Kidney (tissue), 14 donors: ENCODE results near the gene MAGI1. TPM values are rescaled to one million over a fixed set of nuclear protein-coding genes. Genes with fewer than 3 reads are reported as not detected.

Experiments used
- DNase-seq, 5 donors: peaks; one replicate each; pipeline ENCODE4 v3.0.0-alpha.2; 2013 to 2020
- FAIRE-seq: peaks from 2 replicates; lab custom pipeline; 2012; peaks lifted over from hg19 to GRCh38; lab: Jason Lieb, UNC
- H3K27ac ChIP-seq, 2 donors: one replicate each; pipeline ENCODE4 v1.7.0; 2013; ENCODE audit warnings: low read depth in 2 of 2, low read length in 2 of 2, inconsistent platforms in 1 of 2
- H3K27me3 ChIP-seq: one replicate; pipeline ENCODE4 v1.7.1; 2013; ENCODE audit warnings: low read length, inconsistent platforms; ENCODE audit not compliant: control insufficient read depth, insufficient read depth
- H3K36me3 ChIP-seq, 3 donors: one replicate each; pipeline versions ENCODE4 v1.7.0 to v1.7.1; 2013; ENCODE audit warnings: low read length in 3 of 3, control low read depth in 1 of 3, inconsistent platforms in 1 of 3; ENCODE audit not compliant: insufficient read depth in 3 of 3, control insufficient read depth in 2 of 3
- H3K4me1 ChIP-seq, 3 donors: one replicate each; pipeline versions ENCODE4 v1.7.0 to v1.7.1; 2013; ENCODE audit warnings: low read length in 3 of 3, inconsistent platforms in 1 of 3, low read depth in 1 of 3; ENCODE audit not compliant: control insufficient read depth in 2 of 3, insufficient read depth in 2 of 3
- H3K4me3 ChIP-seq, 3 donors: one replicate each; pipeline versions ENCODE4 v1.7.0 to v1.8.1; 2013; ENCODE audit warnings: low read length in 3 of 3, control low read depth in 1 of 3, inconsistent platforms in 1 of 3
- H3K9ac ChIP-seq, 3 donors: one replicate each; pipeline versions ENCODE4 v1.7.0 to v1.7.1; 2013; ENCODE audit warnings: low read length in 3 of 3, control low read depth in 1 of 3, inconsistent platforms in 1 of 3
- H3K9me3 ChIP-seq, 3 donors: one replicate each; pipeline versions ENCODE4 v1.7.0 to v1.7.1; 2013; ENCODE audit warnings: low read length in 3 of 3, control low read depth in 1 of 3, inconsistent platforms in 1 of 3; ENCODE audit not compliant: control insufficient read depth in 2 of 3, insufficient read depth in 1 of 3
- intact Hi-C: fragments of 100-400 bp; cut with DNase I; formaldehyde crosslinking; loops from one replicate; pipeline ENCODE4 v1.11.1; 2022
- polyA plus RNA-seq: library from polyadenylated mRNA; stranded (reverse); fragments of 350-450 nt; fragmentation: Illumina TruSeq; extraction: RNeasy Lipid Tissue Mini Kit (QIAGEN cat#74804); gene quantifications from one replicate; pipeline ENCODE4 v1.2.3, GENCODE V29; 2014; ENCODE audit warnings: low read depth, low replicate concordance; ENCODE audit not compliant: insufficient read depth
- total RNA-seq: library from RNA; stranded (reverse); fragmentation: NEBNext Ultra II Directional; extraction: Animal tissue kit (Norgen Biotek cat#: 25700); gene quantifications from one replicate; pipeline ENCODE4 v1.2.1, GENCODE V29; 2021
- TF ChIP-seq, protein P1 (sequence below): IDR thresholded peaks from 3 replicates; pipeline ENCODE4 v1.5.1; 2012; ENCODE audit warnings: mild to moderate bottlenecking, moderate library complexity, borderline replicate concordance; ENCODE audit not compliant: insufficient read depth; ENCODE audit errors: extremely low read depth
- donor health status: control.
- donor health status: control.
- donor health status: control.
- donor health status: control.
- donor health status: control.
- donor health status: DM: yes; HTN: yes; CAD: no.
- donor health status: Normal renal cell carcinoma (clear cell type).

MAGI1 gene
- total and polyA plus RNA-seq, 2 donors from 2014 or later: 8.2 to 42.8 TPM

DNA sequence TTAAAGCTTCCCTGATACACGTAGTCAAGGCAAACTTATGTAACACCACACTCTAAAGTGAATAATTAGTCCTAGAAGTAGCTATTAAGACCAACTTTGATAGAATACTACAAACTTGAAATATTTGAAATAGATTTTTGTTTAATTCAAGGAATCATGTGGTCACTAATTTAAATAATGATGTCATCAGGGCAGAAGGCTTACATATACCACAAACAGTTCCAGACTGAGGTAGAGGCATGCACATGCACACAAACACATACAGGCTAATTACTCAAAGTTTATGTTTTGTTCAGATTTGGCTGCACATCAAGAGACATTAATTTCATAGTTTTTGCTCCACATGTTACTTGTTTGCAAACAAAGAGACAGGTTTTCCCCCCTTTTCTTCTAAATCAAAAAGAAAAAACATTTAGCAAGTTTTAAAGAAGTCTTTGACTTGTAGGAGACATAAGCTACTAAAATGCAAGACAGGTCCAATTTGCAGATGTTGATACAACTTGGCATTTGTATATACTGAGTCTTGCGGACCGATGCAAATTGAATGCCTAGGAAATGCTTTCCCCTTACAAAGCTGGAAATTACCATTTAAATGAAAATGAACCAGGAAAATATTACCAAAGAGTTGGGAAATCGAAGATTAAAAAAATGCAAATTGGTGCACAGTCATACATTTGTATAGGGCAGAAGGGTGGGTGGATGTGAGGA lies 594.8 kb downstream of the MAGI1 start:
- no peak for FAIRE-seq
- intact Hi-C loops: no loop called here
- H3K4me3 ChIP-seq: no peak overlapping the region

DNA sequence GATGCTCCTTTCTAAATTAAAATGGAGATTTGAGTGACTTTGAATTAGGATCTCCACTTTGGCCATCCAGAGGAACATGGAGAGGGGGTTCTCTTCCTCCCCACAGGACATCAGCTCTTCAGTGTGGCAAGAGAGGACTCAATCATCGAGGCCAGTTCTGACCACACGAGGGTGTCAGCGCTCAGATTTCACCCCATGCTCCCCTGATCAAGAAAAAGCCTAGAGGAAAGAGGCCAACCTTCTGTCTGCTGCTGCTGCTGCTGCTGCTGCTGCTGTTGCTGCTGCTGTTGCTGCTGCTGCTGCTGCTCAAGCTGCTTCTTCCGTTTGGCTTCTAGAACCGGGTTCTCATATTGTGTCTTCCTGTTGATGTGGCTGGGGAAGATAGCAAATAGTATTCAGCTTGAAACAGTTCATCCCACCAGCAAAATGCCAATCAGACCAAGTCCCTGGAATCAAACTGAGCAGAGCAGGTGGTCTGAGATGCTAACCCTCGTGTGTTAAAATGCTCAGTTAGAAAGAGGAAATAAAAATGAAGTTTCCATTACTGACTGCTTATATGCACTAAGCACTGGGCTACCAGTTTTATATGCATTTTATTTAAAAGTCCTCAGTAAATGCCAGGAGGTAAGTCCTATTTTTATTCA lies 599.0 kb downstream of the MAGI1 start:
- FAIRE-seq: no peak
- Histone ChIP-seq H3K27ac (no peak overlapping the region), H3K27me3 (no peaks in the 10 kb centered on the region), H3K4me3 (no peak overlapping the region), H3K9me3 (no peaks in the 10 kb centered on the region), H3K36me3 (peaks cover 0 to 11% (median 0%) of the 10 kb centered on the region in 3 donors), H3K4me1 (no peaks in the 10 kb centered on the region), H3K9ac (no peak overlapping the region)
- DNase-seq: peak in 4 of 5 donors; percentile 72 to 88 (median 81)
- TF ChIP-seq, protein P1, sequence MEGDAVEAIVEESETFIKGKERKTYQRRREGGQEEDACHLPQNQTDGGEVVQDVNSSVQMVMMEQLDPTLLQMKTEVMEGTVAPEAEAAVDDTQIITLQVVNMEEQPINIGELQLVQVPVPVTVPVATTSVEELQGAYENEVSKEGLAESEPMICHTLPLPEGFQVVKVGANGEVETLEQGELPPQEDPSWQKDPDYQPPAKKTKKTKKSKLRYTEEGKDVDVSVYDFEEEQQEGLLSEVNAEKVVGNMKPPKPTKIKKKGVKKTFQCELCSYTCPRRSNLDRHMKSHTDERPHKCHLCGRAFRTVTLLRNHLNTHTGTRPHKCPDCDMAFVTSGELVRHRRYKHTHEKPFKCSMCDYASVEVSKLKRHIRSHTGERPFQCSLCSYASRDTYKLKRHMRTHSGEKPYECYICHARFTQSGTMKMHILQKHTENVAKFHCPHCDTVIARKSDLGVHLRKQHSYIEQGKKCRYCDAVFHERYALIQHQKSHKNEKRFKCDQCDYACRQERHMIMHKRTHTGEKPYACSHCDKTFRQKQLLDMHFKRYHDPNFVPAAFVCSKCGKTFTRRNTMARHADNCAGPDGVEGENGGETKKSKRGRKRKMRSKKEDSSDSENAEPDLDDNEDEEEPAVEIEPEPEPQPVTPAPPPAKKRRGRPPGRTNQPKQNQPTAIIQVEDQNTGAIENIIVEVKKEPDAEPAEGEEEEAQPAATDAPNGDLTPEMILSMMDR: peak; percentile 68
- intact Hi-C loops: loop anchor here (10.0 kb wide), 1 partner anchor 295 kb away; no protein-coding TSS in a partner anchor

More for the DNA sequence above, 594.8 kb downstream of the MAGI1 start:
- peak in 1 of 5 donors; percentile 14 for DNase-seq
- H3K9me3 ChIP-seq: no peaks in the 10 kb centered on the region
- no peaks in the 10 kb centered on the region for H3K36me3 ChIP-seq
- no peak overlapping the region for H3K9ac ChIP-seq
- TF ChIP-seq, protein P1: no peak
- H3K4me1 ChIP-seq: no peaks in the 10 kb centered on the region
- no peaks in the 10 kb centered on the region for H3K27me3 ChIP-seq
- H3K27ac ChIP-seq: no peak overlapping the region

DNA sequence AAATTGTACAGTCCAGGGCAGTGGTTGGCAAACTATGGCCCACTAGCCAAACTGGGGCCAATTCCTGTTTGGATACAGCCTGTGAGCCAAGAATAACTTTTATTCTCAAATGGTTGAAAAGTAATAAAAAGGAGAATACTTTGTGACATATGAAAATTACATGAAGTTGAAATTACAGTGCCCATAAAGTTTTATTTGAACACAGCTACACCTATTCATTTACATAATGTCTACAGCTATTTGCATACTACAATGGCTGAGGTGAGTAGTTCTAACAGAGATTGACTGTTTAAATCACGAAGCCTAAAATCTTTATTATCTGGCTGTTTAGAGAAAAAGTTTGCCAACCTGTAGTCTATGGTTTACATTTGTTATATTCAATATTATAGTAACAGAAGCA lies 600.1 kb downstream of the MAGI1 start:
- intact Hi-C loops: loop anchor here (10.0 kb wide), 1 partner anchor 296 kb away; no protein-coding TSS in a partner anchor
- DNase-seq (no peak), FAIRE-seq (no peak)
- Histone ChIP-seq H3K9ac (no peak overlapping the region), H3K36me3 (peaks cover 0 to 11% (median 0%) of the 10 kb centered on the region in 3 donors), H3K27me3 (no peaks in the 10 kb centered on the region), H3K4me3 (no peak overlapping the region), H3K4me1 (no peaks in the 10 kb centered on the region), H3K9me3 (no peaks in the 10 kb centered on the region), H3K27ac (no peak overlapping the region)
- TF ChIP-seq, protein P1: no peak
